H1 (cell line): ENCODE data around the gene TBC1D2. TPM values are rescaled to one million over a fixed set of nuclear protein-coding genes. Genes with fewer than 3 reads are reported as not detected.

Experiments used
- CTCF ChIA-PET: fragments of 300-600 bp; sonication (Branson Sonifier 250); formaldehyde crosslinking; loops from one replicate; lab custom pipeline; 2021; ENCODE audit not compliant: partially characterized antibody; lab: Charles Lee
- POLR2A ChIA-PET: fragments of 300-600 bp; sonication (Branson Sonifier 250); formaldehyde crosslinking; loops from one replicate; lab custom pipeline; 2021; ENCODE audit warnings: inconsistent platforms; ENCODE audit not compliant: partially characterized antibody; lab: Charles Lee
- DNase-seq, 2 experiments: peaks; one replicate each; pipeline versions ENCODE4 v3.0.0 to v3.0.0-alpha.2; 2010 to 2022; ENCODE audit warnings: low spot score in 2 of 2, low read depth in 1 of 2, mixed read lengths in 1 of 2
- FAIRE-seq: peaks from 2 replicates; lab custom pipeline; 2011; peaks lifted over from hg19 to GRCh38; lab: Jason Lieb, UNC
- H2AFZ ChIP-seq: 2 replicates; pipeline ENCODE4 v1.8.1; 2012; ENCODE audit warnings: low read length, inconsistent platforms
- H2AK5ac ChIP-seq: 2 replicates; pipeline ENCODE4 v1.6.1; 2013; ENCODE audit warnings: low read depth, low read length
- H2BK120ac ChIP-seq: replicated peaks from 2 replicates; pipeline ENCODE3; 2013; ENCODE audit warnings: low read depth, low read length, inconsistent platforms
- H2BK12ac ChIP-seq: 2 replicates; pipeline ENCODE4 v1.6.1; 2013; ENCODE audit warnings: low read depth, low read length
- H2BK15ac ChIP-seq: 2 replicates; pipeline ENCODE4 v1.6.1; 2013; ENCODE audit warnings: low read length
- H2BK20ac ChIP-seq: 2 replicates; pipeline ENCODE4 v1.6.1; 2013; ENCODE audit warnings: low read length
- H2BK5ac ChIP-seq: 2 replicates; pipeline ENCODE4 v1.6.1; 2013; ENCODE audit warnings: low read depth, low read length
- H3K14ac ChIP-seq: 2 replicates; pipeline ENCODE4 v1.6.1; 2013; ENCODE audit warnings: inconsistent platforms; ENCODE audit not compliant: insufficient read length
- H3K18ac ChIP-seq: 2 replicates; pipeline ENCODE4 v1.6.1; 2013; ENCODE audit warnings: low read length; ENCODE audit errors: extremely low read depth
- H3K23ac ChIP-seq: 2 replicates; pipeline ENCODE4 v1.6.1; 2013; ENCODE audit warnings: inconsistent platforms; ENCODE audit not compliant: insufficient read length
- H3K23me2 ChIP-seq: 2 replicates; pipeline ENCODE4 v1.6.1; 2013; ENCODE audit warnings: low read depth, low read length
- H3K27ac ChIP-seq: 2 replicates; pipeline ENCODE4 v1.6.1; 2011; ENCODE audit warnings: low read depth, low read length, inconsistent platforms
- H3K27me3 ChIP-seq, 4 experiments: replicated peaks in 1 of 4; 1 replicate in 1 of 4; 2 replicates in 3 of 4; pipeline versions ENCODE4 v1.6.1 to v1.8.1; 2011 to 2013; ENCODE audit warnings: low read length in 3 of 4, mild to moderate bottlenecking in 3 of 4, inconsistent platforms in 2 of 4, mixed read lengths in 2 of 4, moderate library complexity in 1 of 4; ENCODE audit not compliant: control insufficient read depth in 3 of 4, insufficient read depth in 3 of 4; ENCODE audit errors: extremely low read depth in 1 of 4
- H3K36me3 ChIP-seq, 4 experiments: 2 replicates each; pipeline versions ENCODE4 v1.6.1 to v1.8.1; 2011 to 2013; ENCODE audit warnings: mild to moderate bottlenecking in 4 of 4, low read length in 3 of 4, moderate library complexity in 2 of 4, control low read depth in 1 of 4, inconsistent platforms in 1 of 4; ENCODE audit not compliant: insufficient read depth in 4 of 4, control insufficient read depth in 2 of 4
- H3K4ac ChIP-seq: replicated peaks from 2 replicates; pipeline ENCODE3; 2013; ENCODE audit warnings: low read length, low read depth, mixed read lengths, inconsistent platforms; ENCODE audit not compliant: insufficient read length
- H3K4me1 ChIP-seq, 4 experiments: replicated peaks in 1 of 4; 1 replicate in 1 of 4; 2 replicates in 3 of 4; pipeline versions ENCODE4 v1.6.1 to v1.8.1; 2011 to 2013; ENCODE audit warnings: low read length in 3 of 4, inconsistent platforms in 2 of 4, mixed read lengths in 1 of 4; ENCODE audit not compliant: insufficient read depth in 4 of 4, control insufficient read depth in 3 of 4
- H3K4me2 ChIP-seq, 2 experiments: 2 replicates each; pipeline versions ENCODE4 v1.6.1 to v1.8.1; 2011 to 2013; ENCODE audit warnings: low read depth in 2 of 2, low read length in 2 of 2, control low read depth in 1 of 2, inconsistent platforms in 1 of 2, mild to moderate bottlenecking in 1 of 2; ENCODE audit not compliant: insufficient read depth in 1 of 2
- H3K4me3 ChIP-seq, 4 experiments: fragments of 200-600, 300-600 bp in 1 of 4; sonication (generic), shearing (Covaris generic), sonication (Bioruptor Twin) in 1 of 4; 2 replicates each; pipeline versions ENCODE4 v1.5.1 to v1.8.1; 2011 to 2016; ENCODE audit warnings: low read length in 4 of 4, low read depth in 3 of 4, control low read depth in 2 of 4, inconsistent platforms in 2 of 4, mild to moderate bottlenecking in 2 of 4, mixed read lengths in 1 of 4, moderate library complexity in 1 of 4; ENCODE audit not compliant: insufficient read depth in 2 of 4; ENCODE audit errors: extremely low read depth in 1 of 4
- H3K56ac ChIP-seq: replicated peaks from 2 replicates; pipeline ENCODE3; 2013; ENCODE audit warnings: low read depth, mild to moderate bottlenecking, mixed read lengths, low read length, inconsistent platforms; ENCODE audit not compliant: insufficient read length
- H3K79me1 ChIP-seq: 2 replicates; pipeline ENCODE4 v1.6.1; 2013; ENCODE audit warnings: low read depth, low read length, control low read depth
- H3K79me2 ChIP-seq, 2 experiments: 2 replicates each; pipeline versions ENCODE4 v1.6.1 to v1.8.1; 2012 to 2013; ENCODE audit warnings: low read length in 2 of 2, mild to moderate bottlenecking in 2 of 2, inconsistent platforms in 1 of 2; ENCODE audit not compliant: insufficient read depth in 2 of 2, control insufficient read depth in 1 of 2
- H3K9ac ChIP-seq, 4 experiments: replicated peaks in 1 of 4; 1 replicate in 1 of 4; 2 replicates in 3 of 4; pipeline versions ENCODE4 v1.6.1 to v1.8.1; 2011 to 2013; ENCODE audit warnings: low read depth in 3 of 4, low read length in 3 of 4, control low read depth in 2 of 4, mild to moderate bottlenecking in 2 of 4, moderate library complexity in 2 of 4, inconsistent platforms in 1 of 4; ENCODE audit errors: extremely low read depth in 1 of 4
- H3K9me3 ChIP-seq, 2 experiments: 2 replicates each; pipeline versions ENCODE4 v1.6.1 to v1.8.1; 2012 to 2013; ENCODE audit warnings: mild to moderate bottlenecking in 2 of 2, moderate library complexity in 2 of 2, control low read depth in 1 of 2, inconsistent platforms in 1 of 2, low read depth in 1 of 2, low read length in 1 of 2, mixed read lengths in 1 of 2; ENCODE audit not compliant: insufficient read depth in 2 of 2
- H4K20me1 ChIP-seq, 2 experiments: replicated peaks in 1 of 2; 2 replicates each; pipeline versions ENCODE3 to v1.8.1; 2011 to 2013; ENCODE audit warnings: inconsistent platforms in 2 of 2, low read length in 2 of 2, mild to moderate bottlenecking in 1 of 2; ENCODE audit not compliant: insufficient read depth in 2 of 2, control insufficient read depth in 1 of 2
- H4K5ac ChIP-seq: 2 replicates; pipeline ENCODE4 v1.6.1; 2013; ENCODE audit warnings: low read length, low read depth, mixed read lengths, inconsistent platforms; ENCODE audit not compliant: insufficient read length
- H4K8ac ChIP-seq: 2 replicates; pipeline ENCODE4 v1.8.0; 2013; ENCODE audit warnings: mild to moderate bottlenecking, moderate library complexity, low read length, inconsistent platforms; ENCODE audit not compliant: insufficient read depth; ENCODE audit errors: extremely low read depth
- H4K91ac ChIP-seq: replicated peaks from 2 replicates; pipeline ENCODE3; 2013; ENCODE audit warnings: low read length, mixed read lengths, inconsistent platforms; ENCODE audit not compliant: insufficient read length
- BACH1 ChIP-seq: IDR thresholded peaks from 2 replicates; pipeline ENCODE4 v1.6.1; 2012; ENCODE audit warnings: low read length, improper control_type of control experiment
- CEBPB ChIP-seq: IDR thresholded peaks from 2 replicates; pipeline ENCODE4 v1.6.1; 2012; ENCODE audit warnings: low read depth, low read length
- CHD2 ChIP-seq: IDR thresholded peaks from 2 replicates; pipeline ENCODE4 v1.6.1; 2012; ENCODE audit warnings: low read length, improper control_type of control experiment
- CTCF ChIP-seq, 3 experiments: IDR thresholded peaks; 1 replicate in 2 of 3; 2 replicates in 1 of 3; pipeline versions ENCODE4 v1.5.1 to v1.6.1; 2011; ENCODE audit warnings: low read length in 3 of 3, mild to moderate bottlenecking in 3 of 3, inconsistent platforms in 2 of 3, low read depth in 1 of 3, moderate library complexity in 1 of 3; ENCODE audit not compliant: insufficient read depth in 1 of 3; ENCODE audit errors: control extremely low read depth in 1 of 3
- GTF2F1 ChIP-seq: IDR thresholded peaks from 2 replicates; pipeline ENCODE4 v1.6.1; 2012; ENCODE audit warnings: low read depth, low read length, improper control_type of control experiment, borderline replicate concordance
- NANOG ChIP-seq: IDR thresholded peaks from 2 replicates; pipeline ENCODE4 v1.6.1; 2011; ENCODE audit warnings: low read length, low read depth, mild to moderate bottlenecking, inconsistent platforms; ENCODE audit not compliant: insufficient read depth, poor library complexity, severe bottlenecking
- POLR2AphosphoS5 ChIP-seq: IDR thresholded peaks from 2 replicates; pipeline ENCODE4 v1.6.1; 2011; ENCODE audit warnings: low read depth, low read length
- RXRA ChIP-seq: IDR thresholded peaks from 2 replicates; pipeline ENCODE4 v1.6.1; 2011; ENCODE audit warnings: low read depth, mild to moderate bottlenecking, low read length, moderate library complexity; ENCODE audit not compliant: insufficient read depth
- SIX5 ChIP-seq: IDR thresholded peaks from 2 replicates; pipeline ENCODE4 v1.6.1; 2011; ENCODE audit warnings: mild to moderate bottlenecking, low read depth, low read length
- SP1 ChIP-seq: IDR thresholded peaks from 2 replicates; pipeline ENCODE4 v1.6.1; 2011; ENCODE audit warnings: low read depth, low read length
- TCF12 ChIP-seq: IDR thresholded peaks from 2 replicates; pipeline ENCODE4 v1.6.1; 2011; ENCODE audit warnings: low read depth, mild to moderate bottlenecking, low read length
- WGBS, 2 experiments: shearing (Covaris generic) in 1 of 2; methylation state at CpG; one replicate each; pipeline versions ENCODE4 v1.1.6 to v1.1.7; 2013 to 2015; ENCODE audit warnings: low lambda C conversion rate in 2 of 2, mixed read lengths in 2 of 2, inconsistent platforms in 1 of 2, low coverage in 1 of 2, missing lambda C conversion rate in 1 of 2; ENCODE audit not compliant: insufficient replicate concordance in 2 of 2, insufficient coverage in 1 of 2, insufficient read length in 1 of 2; ENCODE audit errors: extremely low coverage in 1 of 2, missing lambda C conversion rate in 1 of 2; 5-methylcytosine and 5-hydroxymethylcytosine counted together
- polyA plus RNA-seq, 7 experiments: library from polyadenylated mRNA; depleted of rRNA in 3 of 7; stranded (reverse) in 5 of 7; unstranded in 2 of 7; fragments of >200 nt in 5 of 7; fragments of 200-250 nt in 2 of 7; gene quantifications; 1 replicate in 5 of 7; 2 replicates in 1 of 7; 4 replicates in 1 of 7; pipeline versions ENCODE4 v1.2.1 to v1.2.3, GENCODE V29; 2011 to 2013; ENCODE audit warnings: missing spikeins in 2 of 7, mixed read lengths in 2 of 7
- total RNA-seq: library from RNA; stranded (reverse); fragmentation: NEBNext Ultra II Directional; extraction: Animal tissue kit (Norgen Biotek cat#: 25700); gene quantifications from 2 replicates; pipeline ENCODE4 v1.2.1, GENCODE V29; 2021

Gene TBC1D2
- total and polyA plus RNA-seq, 2 of the 8 experiments (the other 6 are each of a cell fraction or from before 2014, with no cell fraction given) = 7.4 TPM

GRCh38 chr9:98199388-98200033 is 55.9 kb downstream of the TBC1D2 start:
- no peaks in the 10 kb centered on the region for H3K27me3 ChIP-seq
- H2BK15ac ChIP-seq = peak overlapping the region; percentile 18; the same call in 1 of the 2 replicates
- CTCF ChIA-PET = interaction anchor here (0.7 to 1.6 kb wide), 9 partner anchors 12 to 116 kb away, joined by 3 to 6 read pairs (median 4); no protein-coding TSS in a partner anchor
- H2BK5ac ChIP-seq = 0 out of 2 replicates have a peak overlapping the region, but pooled peaks have one; percentile 52
- no peaks in the 10 kb centered on the region for H3K36me3 ChIP-seq
- H3K9ac ChIP-seq = no peak overlapping the region
- H2BK20ac ChIP-seq = no peak overlapping the region
- no peak overlapping the region for H4K91ac ChIP-seq
- no peak overlapping the region for H3K23ac ChIP-seq
- no peaks in the 10 kb centered on the region for H3K79me2 ChIP-seq
- H2AFZ ChIP-seq = no peak overlapping the region
- H3K18ac ChIP-seq = no peak overlapping the region; the same call in 1 of the 2 replicates
- no peak overlapping the region; a peak in 1 of 4 replicates for H3K4me2 ChIP-seq
- H2BK12ac ChIP-seq = peak overlapping the region; percentile 94; the same call in 1 of the 2 replicates
- 83% methylated on average over 18 of the region's 20 CpGs; no CpG with 5 or more reads in 1 of the 2 experiments for WGBS, 2 experiments
- H2AK5ac ChIP-seq = no peak overlapping the region
- H3K14ac ChIP-seq = no peak overlapping the region
- no peak for DNase-seq
- H4K20me1 ChIP-seq = no peaks in the 10 kb centered on the region
- H3K4me3 ChIP-seq = no peak overlapping the region
- no peak overlapping the region for H4K8ac ChIP-seq
- no peak overlapping the region for H3K56ac ChIP-seq
- no peaks in the 10 kb centered on the region for H3K79me1 ChIP-seq
- no peak for FAIRE-seq
- H3K23me2 ChIP-seq = no peaks in the 10 kb centered on the region
- POLR2A ChIA-PET = interaction anchor here (1.0 to 1.1 kb wide), 2 partner anchors 19 to 42 kb away, joined by 3 read pairs; no protein-coding TSS in a partner anchor
- no peak overlapping the region for H3K27ac ChIP-seq
- H4K5ac ChIP-seq = no peak overlapping the region
- H3K4me1 ChIP-seq = peaks cover 0 to 12% (median 7%) of the 10 kb centered on the region in 4 experiments; a peak in 6 of 7 replicates
- H3K9me3 ChIP-seq = no peaks in the 10 kb centered on the region
- H2BK120ac ChIP-seq = no peak overlapping the region
- no peak overlapping the region for H3K4ac ChIP-seq
- TF ChIP-seq CTCF (IDR thresholded peaks at IDR 0.05; ENCODE audit: control extremely low read depth in 1 of 3, insufficient read depth in 1 of 3, low read depth in 1 of 3, low read length in 3 of 3) (no peak), POLR2AphosphoS5 (no peak), TCF12 (no peak), GTF2F1 (no peak), SP1 (no peak), CEBPB (no peak), RXRA (no peak), SIX5 (no peak), NANOG (no peak), CHD2 (no peak), BACH1 (no peak)
